Liver (tissue), 9 donors: ENCODE results near the gene PPFIA2. TPM values are rescaled to one million over a fixed set of nuclear protein-coding genes. Genes with fewer than 3 reads are reported as not detected.

Source experiments
- DNase-seq: peaks from one replicate; pipeline ENCODE4 v3.0.0-alpha.2; 2017; ENCODE audit warnings: low spot score
- H3K27ac ChIP-seq, 2 donors: one replicate each; pipeline ENCODE4 v1.7.0; 2013; ENCODE audit warnings: inconsistent platforms in 2 of 2, low read length in 2 of 2, control low read depth in 1 of 2, low read depth in 1 of 2, mild to moderate bottlenecking in 1 of 2
- H3K27me3 ChIP-seq, 4 donors: one replicate each; pipeline versions ENCODE4 v1.6.1 to v1.7.0; 2013; ENCODE audit warnings: low read length in 3 of 4, inconsistent platforms in 1 of 4, mild to moderate bottlenecking in 1 of 4, moderate library complexity in 1 of 4; ENCODE audit not compliant: control insufficient read depth in 4 of 4, insufficient read depth in 4 of 4
- H3K36me3 ChIP-seq, 4 donors: one replicate each; pipeline versions ENCODE4 v1.6.1 to v1.7.0; 2013; ENCODE audit warnings: low read length in 3 of 4, mild to moderate bottlenecking in 3 of 4, low read depth in 1 of 4, moderate library complexity in 1 of 4; ENCODE audit not compliant: control insufficient read depth in 4 of 4, insufficient read depth in 3 of 4
- H3K4me1 ChIP-seq, 4 donors: one replicate each; pipeline versions ENCODE4 v1.6.1 to v1.7.0; 2013; ENCODE audit warnings: low read length in 3 of 4, mild to moderate bottlenecking in 3 of 4, moderate library complexity in 1 of 4; ENCODE audit not compliant: control insufficient read depth in 4 of 4, insufficient read depth in 4 of 4
- H3K4me3 ChIP-seq, 3 donors: one replicate each; pipeline versions ENCODE4 v1.6.1 to v1.7.0; 2013; ENCODE audit warnings: low read length in 3 of 3, control low read depth in 1 of 3, low read depth in 1 of 3, mild to moderate bottlenecking in 1 of 3
- H3K9ac ChIP-seq, 2 donors: one replicate each; pipeline ENCODE4 v1.7.0; 2013; ENCODE audit warnings: low read length in 2 of 2, mild to moderate bottlenecking in 2 of 2, moderate library complexity in 2 of 2, control low read depth in 1 of 2, low read depth in 1 of 2
- H3K9me3 ChIP-seq, 4 donors: one replicate each; pipeline versions ENCODE4 v1.6.1 to v1.7.0; 2013; ENCODE audit warnings: low read length in 3 of 4; ENCODE audit not compliant: control insufficient read depth in 4 of 4
- FOXA1 ChIP-seq: IDR thresholded peaks from 2 replicates; pipeline ENCODE4 v1.6.1; 2016; ENCODE audit warnings: antibody characterized with exemption
- FOXA2 ChIP-seq: IDR thresholded peaks from 2 replicates; pipeline ENCODE4 v1.6.1; 2016; ENCODE audit warnings: antibody characterized with exemption
- GABPA ChIP-seq, 2 donors: IDR thresholded peaks in 1 of 2; conservative IDR thresholded peaks in 1 of 2; 2 replicates each; pipeline ENCODE4 v1.6.1; 2016; ENCODE audit warnings: antibody characterized with exemption in 2 of 2, mild to moderate bottlenecking in 1 of 2, moderate library complexity in 1 of 2
- HNF4G ChIP-seq: IDR thresholded peaks from 2 replicates; pipeline ENCODE4 v1.6.1; 2016; ENCODE audit warnings: antibody characterized with exemption
- JUND ChIP-seq, 2 donors: IDR thresholded peaks; 2 replicates each; pipeline ENCODE4 v1.6.1; 2016; ENCODE audit warnings: antibody characterized with exemption in 2 of 2
- NR2F2 ChIP-seq: IDR thresholded peaks from 2 replicates; pipeline ENCODE4 v1.6.1; 2016; ENCODE audit warnings: antibody characterized with exemption
- RAD21 ChIP-seq, 2 donors: IDR thresholded peaks; 2 replicates each; pipeline ENCODE4 v1.6.1; 2016; ENCODE audit warnings: antibody characterized with exemption in 2 of 2, mild to moderate bottlenecking in 2 of 2
- RXRA ChIP-seq, 2 donors: IDR thresholded peaks; 2 replicates each; pipeline ENCODE4 v1.6.1; 2017 to 2018; ENCODE audit warnings: antibody characterized with exemption in 2 of 2, mild to moderate bottlenecking in 1 of 2
- TAF1 ChIP-seq: conservative IDR thresholded peaks from 2 replicates; pipeline ENCODE4 v1.6.1; 2016; ENCODE audit warnings: antibody characterized with exemption, mild to moderate bottlenecking
- YY1 ChIP-seq: IDR thresholded peaks from 2 replicates; pipeline ENCODE4 v1.6.1; 2016; ENCODE audit warnings: antibody characterized with exemption, mild to moderate bottlenecking
- WGBS: extraction: QIAGEN DNeasy Blood & Tissue Kit; methylation state at CpG from one replicate; pipeline ENCODE4 v1.1.7; 2013; 5-methylcytosine and 5-hydroxymethylcytosine counted together
- polyA plus RNA-seq, 2 donors: library from polyadenylated mRNA; stranded (reverse) in 1 of 2; unstranded in 1 of 2; fragments of 200-250 nt in 1 of 2; fragments of >200 nt in 1 of 2; fragmentation: Nextera tagmentation in 1 of 2; extraction: Ambion mirVana in 1 of 2; gene quantifications; one replicate each; pipeline versions ENCODE4 v1.2.1 to v1.2.3, GENCODE V29; 2013 to 2015
- total RNA-seq, 2 donors: library from RNA; depleted of rRNA; stranded (reverse); fragments of >200 nt; gene quantifications; one replicate each; pipeline ENCODE4 v1.2.3, GENCODE V29; 2014
- TF ChIP-seq, protein P1 (sequence below): IDR thresholded peaks from 2 replicates; pipeline ENCODE4 v1.6.1; 2016; ENCODE audit warnings: antibody characterized with exemption
- TF ChIP-seq, protein P2 (sequence below): fragments of 150-350 bp; IDR thresholded peaks from 2 replicates; pipeline ENCODE4 v1.5.1; 2017; ENCODE audit warnings: improper control_type of control experiment, low read depth, low read length; ENCODE audit not compliant: missing input control
- donor health status: healthy.
- donor health status: healthy.
- donor health status: healthy.
- donor health status: healthy.
- donor health status: healthy.

Gene PPFIA2
- total and polyA plus RNA-seq, 4 donors = 0.05 to 0.50 (median 0.22) TPM; not detected in 1

DNA sequence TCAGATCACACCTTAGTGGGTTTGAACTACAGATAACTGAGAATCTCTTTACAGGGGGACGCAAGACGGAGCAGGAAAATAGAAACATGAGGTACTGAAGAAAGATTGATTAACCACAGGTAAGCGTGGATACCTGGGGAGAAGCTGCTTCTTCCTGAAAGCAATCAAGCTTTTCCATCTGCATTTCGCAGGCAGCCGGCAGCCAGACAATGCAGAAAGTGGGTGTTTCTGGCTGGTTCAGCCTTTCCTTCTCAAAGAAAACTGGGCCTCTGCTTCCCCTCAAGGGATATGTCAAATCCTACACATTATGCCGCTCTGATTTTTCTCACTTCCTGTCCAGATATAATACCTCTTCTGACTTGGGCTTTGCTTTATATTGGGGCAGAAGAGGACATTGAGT is 39.1 kb upstream of the PPFIA2 start (continued):
- TF ChIP-seq, protein P1, sequence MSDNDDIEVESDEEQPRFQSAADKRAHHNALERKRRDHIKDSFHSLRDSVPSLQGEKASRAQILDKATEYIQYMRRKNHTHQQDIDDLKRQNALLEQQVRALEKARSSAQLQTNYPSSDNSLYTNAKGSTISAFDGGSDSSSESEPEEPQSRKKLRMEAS = no peak

DNA sequence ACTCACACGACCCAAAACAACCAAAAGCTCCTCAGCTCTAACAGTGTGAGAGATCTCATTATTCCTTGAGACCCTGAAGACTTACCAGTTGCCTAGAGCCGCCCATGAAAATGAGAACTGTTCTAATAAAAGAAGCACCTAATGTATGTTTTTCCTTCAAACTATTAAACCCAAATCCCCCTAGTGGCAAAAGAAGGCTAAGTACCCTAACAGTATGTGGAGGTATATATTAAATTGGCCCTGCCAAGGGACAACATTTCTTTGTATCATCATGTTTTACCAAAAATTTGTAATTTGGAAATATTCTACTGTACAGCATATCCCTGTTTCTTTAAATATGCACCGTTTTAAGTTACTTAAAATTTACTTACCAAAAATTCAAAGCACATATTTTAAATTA is 38.0 kb upstream of the PPFIA2 start:
- H3K9ac ChIP-seq = no peak overlapping the region
- H3K36me3 ChIP-seq = no peaks in the 10 kb centered on the region
- 24% methylated on average over 3 of the region's 3 CpGs for WGBS
- H3K27ac ChIP-seq = no peak overlapping the region
- H3K4me1 ChIP-seq = no peaks in the 10 kb centered on the region
- H3K27me3 ChIP-seq = no peaks in the 10 kb centered on the region
- no peak for DNase-seq
- peaks cover 0 to 3% (median 1%) of the 10 kb centered on the region in 4 donors for H3K9me3 ChIP-seq
- no peak overlapping the region for H3K4me3 ChIP-seq
- TF ChIP-seq FOXA2 (no peak), NR2F2 (no peak), JUND (IDR thresholded peaks at IDR 0.05) (no peak), TAF1 (no peak)
- TF ChIP-seq, protein P2, sequence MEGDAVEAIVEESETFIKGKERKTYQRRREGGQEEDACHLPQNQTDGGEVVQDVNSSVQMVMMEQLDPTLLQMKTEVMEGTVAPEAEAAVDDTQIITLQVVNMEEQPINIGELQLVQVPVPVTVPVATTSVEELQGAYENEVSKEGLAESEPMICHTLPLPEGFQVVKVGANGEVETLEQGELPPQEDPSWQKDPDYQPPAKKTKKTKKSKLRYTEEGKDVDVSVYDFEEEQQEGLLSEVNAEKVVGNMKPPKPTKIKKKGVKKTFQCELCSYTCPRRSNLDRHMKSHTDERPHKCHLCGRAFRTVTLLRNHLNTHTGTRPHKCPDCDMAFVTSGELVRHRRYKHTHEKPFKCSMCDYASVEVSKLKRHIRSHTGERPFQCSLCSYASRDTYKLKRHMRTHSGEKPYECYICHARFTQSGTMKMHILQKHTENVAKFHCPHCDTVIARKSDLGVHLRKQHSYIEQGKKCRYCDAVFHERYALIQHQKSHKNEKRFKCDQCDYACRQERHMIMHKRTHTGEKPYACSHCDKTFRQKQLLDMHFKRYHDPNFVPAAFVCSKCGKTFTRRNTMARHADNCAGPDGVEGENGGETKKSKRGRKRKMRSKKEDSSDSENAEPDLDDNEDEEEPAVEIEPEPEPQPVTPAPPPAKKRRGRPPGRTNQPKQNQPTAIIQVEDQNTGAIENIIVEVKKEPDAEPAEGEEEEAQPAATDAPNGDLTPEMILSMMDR = peak; percentile 9

DNA sequence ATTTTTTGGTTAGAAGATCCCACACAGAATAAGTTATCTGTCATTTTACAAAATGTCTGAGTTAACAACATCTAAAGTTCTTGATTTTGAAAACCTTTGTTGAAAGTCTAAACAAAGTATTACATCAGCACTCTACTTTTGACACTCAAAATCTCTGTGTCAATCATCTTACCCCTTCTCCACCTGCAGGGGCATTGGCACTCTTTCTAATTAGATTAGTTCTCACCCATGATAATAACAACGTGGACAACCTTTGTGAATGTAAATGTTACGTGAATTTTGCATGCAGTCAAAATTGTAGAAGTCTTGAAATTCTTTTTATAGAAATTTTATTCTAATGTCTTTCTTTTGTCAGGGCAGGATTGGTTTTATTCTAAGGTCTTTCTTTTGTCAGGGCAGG is 33.5 kb upstream of the PPFIA2 start:
- H3K36me3 ChIP-seq = no peaks in the 10 kb centered on the region
- TF ChIP-seq RXRA (IDR thresholded peaks at IDR 0.05) = no peak
- 60% methylated on average over 2 of the region's 2 CpGs for WGBS
- no peak overlapping the region for H3K27ac ChIP-seq
- peaks cover 0 to 2% (median 0%) of the 10 kb centered on the region in 4 donors for H3K9me3 ChIP-seq
- DNase-seq = no peak
- H3K9ac ChIP-seq = no peak overlapping the region
- no peaks in the 10 kb centered on the region for H3K4me1 ChIP-seq
- H3K27me3 ChIP-seq = peaks cover 0 to 6% (median 0%) of the 10 kb centered on the region in 4 donors
- no peak overlapping the region for H3K4me3 ChIP-seq

DNA sequence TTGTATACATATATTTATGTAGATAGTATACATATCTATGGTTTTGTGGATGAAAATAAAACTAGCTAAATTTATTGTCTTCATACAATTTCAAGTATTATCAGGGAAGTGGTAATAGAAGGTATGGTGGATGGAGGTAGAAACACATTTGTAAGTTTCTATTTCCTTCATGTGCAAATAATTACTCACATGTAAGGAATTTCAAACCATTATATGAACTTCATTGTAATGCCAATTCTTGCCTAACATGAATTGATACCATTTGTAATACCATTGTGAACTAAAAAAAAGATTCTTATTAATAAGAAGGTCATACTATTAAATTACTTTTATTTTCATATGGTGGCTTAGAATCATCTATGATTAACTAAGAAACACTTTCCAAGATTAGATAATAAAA is 20.1 kb upstream of the PPFIA2 start:
- H3K4me3 ChIP-seq = no peak overlapping the region
- no peak for DNase-seq
- no peaks in the 10 kb centered on the region for H3K9me3 ChIP-seq
- no peak for TF ChIP-seq RXRA (IDR thresholded peaks at IDR 0.05)
- TF ChIP-seq HNF4G = no peak
- TF ChIP-seq YY1 = no peak
- no peak for TF ChIP-seq GABPA (IDR thresholded peaks at IDR 0.05 in 1 of 2, conservative IDR thresholded peaks at IDR 0.05 in 1 of 2)
- TF ChIP-seq, protein P2 = no peak
- no peak for TF ChIP-seq FOXA1
- TF ChIP-seq JUND (IDR thresholded peaks at IDR 0.05) = no peak
- no peak for TF ChIP-seq RAD21 (IDR thresholded peaks at IDR 0.05)
- H3K27ac ChIP-seq = no peak overlapping the region
- peaks cover 0 to 2% (median 0%) of the 10 kb centered on the region in 4 donors for H3K27me3 ChIP-seq
- no peaks in the 10 kb centered on the region for H3K36me3 ChIP-seq
- H3K4me1 ChIP-seq = no peaks in the 10 kb centered on the region
- no peak overlapping the region for H3K9ac ChIP-seq
